CD8-positive, alpha-beta memory T cell (primary cell): ENCODE data around the gene ITGA5. TPM values are rescaled to one million over a fixed set of nuclear protein-coding genes. Genes with fewer than 3 reads are reported as not detected.

Experiments used
- CTCF ChIA-PET: fragments of 350-600 bp; sonication (Branson Sonifier 250); formaldehyde crosslinking; loops from one replicate; lab custom pipeline; 2021; ENCODE audit warnings: antibody characterized with exemption; lab: Charles Lee
- POLR2A ChIA-PET: fragments of 350-600 bp; sonication (Branson Sonifier 250); formaldehyde crosslinking; loops from one replicate; lab custom pipeline; 2021; ENCODE audit warnings: antibody characterized with exemption; lab: Charles Lee
- DNase-seq, 5 donors: peaks; one replicate each; pipeline versions ENCODE4 v3.0.0 to v3.0.0-alpha.2; 2020 to 2022; ENCODE audit warnings: mixed read lengths in 1 of 5
- H3K27ac ChIP-seq: one replicate; pipeline ENCODE4 v1.7.0; 2013; ENCODE audit warnings: low read depth, mild to moderate bottlenecking, low read length, moderate library complexity
- H3K27me3 ChIP-seq: 2 replicates; pipeline ENCODE4 v1.7.0; 2013; ENCODE audit warnings: low read length, mild to moderate bottlenecking; ENCODE audit not compliant: insufficient read depth, poor library complexity, severe bottlenecking
- H3K36me3 ChIP-seq: 2 replicates; pipeline ENCODE4 v1.7.0; 2013; ENCODE audit warnings: mild to moderate bottlenecking, low read length, moderate library complexity; ENCODE audit not compliant: insufficient read depth
- H3K4me1 ChIP-seq: 2 replicates; pipeline ENCODE4 v1.7.0; 2013; ENCODE audit warnings: mild to moderate bottlenecking, low read length, moderate library complexity; ENCODE audit not compliant: insufficient read depth
- H3K4me3 ChIP-seq: 2 replicates; pipeline ENCODE4 v1.7.0; 2013; ENCODE audit warnings: mild to moderate bottlenecking, low read length
- H3K9me3 ChIP-seq: 2 replicates; pipeline ENCODE4 v1.7.0; 2013; ENCODE audit warnings: mild to moderate bottlenecking, low read length
- H3K27ac Mint-ChIP-seq, 8 donors: one replicate each; pipeline ENCODE4 v1.8.0; 2020 to 2021; ENCODE audit warnings: mixed read lengths in 8 of 8, mild to moderate bottlenecking in 6 of 8, inconsistent platforms in 3 of 8, moderate library complexity in 3 of 8
- H3K27me3 Mint-ChIP-seq, 2 donors: one replicate each; pipeline ENCODE4 v1.8.0; 2020 to 2021; ENCODE audit warnings: mixed read lengths in 2 of 2, mild to moderate bottlenecking in 1 of 2, moderate library complexity in 1 of 2
- H3K36me3 Mint-ChIP-seq, 3 donors: one replicate each; pipeline ENCODE4 v1.8.0; 2020 to 2021; ENCODE audit warnings: mixed read lengths in 3 of 3, inconsistent platforms in 1 of 3, mild to moderate bottlenecking in 1 of 3
- H3K4me1 Mint-ChIP-seq, 3 donors: one replicate each; pipeline ENCODE4 v1.8.0; 2020 to 2021; ENCODE audit warnings: mixed read lengths in 3 of 3, inconsistent platforms in 1 of 3, mild to moderate bottlenecking in 1 of 3
- H3K4me3 Mint-ChIP-seq, 7 donors: one replicate each; pipeline ENCODE4 v1.8.0; 2020 to 2021; ENCODE audit warnings: mixed read lengths in 7 of 7, mild to moderate bottlenecking in 6 of 7, moderate library complexity in 4 of 7, inconsistent platforms in 2 of 7
- H3K9me3 Mint-ChIP-seq, 5 donors: one replicate each; pipeline ENCODE4 v1.8.0; 2020 to 2022; ENCODE audit warnings: mixed read lengths in 5 of 5, mild to moderate bottlenecking in 3 of 5, moderate library complexity in 2 of 5, inconsistent platforms in 1 of 5
- polyA plus RNA-seq: library from polyadenylated mRNA; unstranded; fragments of 300-500 nt; fragmentation: Illumina TruSeq; gene quantifications from one replicate; pipeline ENCODE4 v1.2.3, GENCODE V29; 2021
- total RNA-seq, 2 experiments: library from RNA; stranded (reverse); gene quantifications; one replicate each; pipeline ENCODE4 v1.2.3, GENCODE V29; 2021

Gene ITGA5
- total and polyA plus RNA-seq, 3 experiments from 2014 or later: 23.2 to 50.6 (median 25.7) TPM

- Histone ChIP-seq H3K9me3 (no peaks in the 10 kb centered on the region), H3K4me1 (peaks cover 32% of the 10 kb centered on the region), H3K27ac (no peak within 1 kb of the TSS), H3K27me3 (no peaks in the 10 kb centered on the region), H3K4me3 (no peak within 1 kb of the TSS), H3K36me3 (no peaks in the 10 kb centered on the region)
- POLR2A ChIA-PET: no interaction called here
- no peaks in the 10 kb centered on the region for H3K9me3 Mint-ChIP-seq
- no peak for DNase-seq
- H3K4me3 Mint-ChIP-seq: peak within 1 kb of the TSS in 6 of 7 donors; percentile 1 to 61 (median 10)
- H3K4me1 Mint-ChIP-seq: peaks cover 21 to 35% (median 32%) of the 10 kb centered on the region in 3 donors
- CTCF ChIA-PET: no interaction called here
- peaks cover 0 to 2% of the 10 kb centered on the region in 2 donors for H3K27me3 Mint-ChIP-seq
- H3K27ac Mint-ChIP-seq: peak within 1 kb of the TSS; percentile 2 to 86 (median 33)
- H3K36me3 Mint-ChIP-seq: no peaks in the 10 kb centered on the region
Measured at GRCh38 chr12:54364413-54364812, 54.7 kb downstream of the ITGA5 start, which contains the start of gene GPR84. GPR84 (minus strand) TSS chr12:54364486; CDS start chr12:54363851, 635 bp downstream.

DNA sequence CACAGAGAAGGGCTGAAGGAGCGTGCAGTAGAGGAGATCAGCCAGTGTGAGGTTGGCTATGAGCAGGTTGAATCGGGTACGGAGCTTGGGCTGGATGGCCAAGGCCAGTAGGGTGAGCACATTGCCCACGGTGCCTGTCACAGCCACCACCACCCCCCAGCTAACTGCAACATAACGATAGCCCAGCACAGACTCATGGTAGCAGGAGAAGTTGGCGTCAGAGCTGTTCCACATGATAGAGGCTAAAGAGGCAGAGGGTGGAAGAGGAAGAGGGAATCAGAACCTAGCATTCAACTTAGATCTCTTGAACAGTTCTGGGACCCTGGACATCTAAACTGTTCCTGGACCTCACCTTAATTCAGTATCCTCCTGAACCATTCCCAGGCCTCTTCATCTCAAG is 55.4 kb downstream of the ITGA5 start:
- peak overlapping the region in 1 of 7 donors; percentile 61 for H3K4me3 Mint-ChIP-seq
- peak overlapping the region in 1 of 8 donors; percentile 77 for H3K27ac Mint-ChIP-seq
- Histone ChIP-seq H3K9me3 (no peaks in the 10 kb centered on the region), H3K4me3 (no peak overlapping the region), H3K4me1 (peaks cover 29% of the 10 kb centered on the region), H3K27ac (no peak overlapping the region), H3K36me3 (no peaks in the 10 kb centered on the region), H3K27me3 (no peaks in the 10 kb centered on the region)
- H3K9me3 Mint-ChIP-seq: no peaks in the 10 kb centered on the region
- peaks cover 13 to 28% (median 24%) of the 10 kb centered on the region in 3 donors for H3K4me1 Mint-ChIP-seq
- H3K27me3 Mint-ChIP-seq: peaks cover 0 to 2% of the 10 kb centered on the region in 2 donors
- no peak for DNase-seq
- POLR2A ChIA-PET: no interaction called here
- H3K36me3 Mint-ChIP-seq: no peaks in the 10 kb centered on the region
- CTCF ChIA-PET: interaction anchor here (0.6 to 1.5 kb wide), 3 partner anchors 16 to 70 kb away, joined by 3 to 5 read pairs (median 3); no protein-coding TSS in a partner anchor

DNA sequence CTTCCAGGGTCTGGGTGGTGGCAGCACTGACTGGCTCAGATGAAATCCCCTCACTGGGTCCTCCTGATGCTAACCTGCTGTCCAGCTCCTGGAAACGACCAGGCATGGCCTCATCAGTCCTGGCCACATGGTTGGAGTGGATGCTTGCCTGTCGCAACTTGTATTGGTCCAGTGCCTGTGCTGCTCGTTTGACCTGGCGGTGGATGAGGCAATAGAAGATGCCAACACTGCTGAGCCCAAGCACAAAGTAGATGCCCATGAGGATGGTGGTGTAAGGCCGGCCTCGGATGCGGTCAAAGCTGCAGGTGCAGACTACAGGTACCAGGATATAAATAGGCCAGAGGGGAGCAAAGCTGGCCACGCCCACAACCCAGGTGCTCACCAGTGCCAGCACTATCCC is 56.0 kb downstream of the ITGA5 start:
- H3K4me1 ChIP-seq: peaks cover 26% of the 10 kb centered on the region
- POLR2A ChIA-PET: no interaction called here
- H3K4me3 Mint-ChIP-seq: no peak overlapping the region

DNA sequence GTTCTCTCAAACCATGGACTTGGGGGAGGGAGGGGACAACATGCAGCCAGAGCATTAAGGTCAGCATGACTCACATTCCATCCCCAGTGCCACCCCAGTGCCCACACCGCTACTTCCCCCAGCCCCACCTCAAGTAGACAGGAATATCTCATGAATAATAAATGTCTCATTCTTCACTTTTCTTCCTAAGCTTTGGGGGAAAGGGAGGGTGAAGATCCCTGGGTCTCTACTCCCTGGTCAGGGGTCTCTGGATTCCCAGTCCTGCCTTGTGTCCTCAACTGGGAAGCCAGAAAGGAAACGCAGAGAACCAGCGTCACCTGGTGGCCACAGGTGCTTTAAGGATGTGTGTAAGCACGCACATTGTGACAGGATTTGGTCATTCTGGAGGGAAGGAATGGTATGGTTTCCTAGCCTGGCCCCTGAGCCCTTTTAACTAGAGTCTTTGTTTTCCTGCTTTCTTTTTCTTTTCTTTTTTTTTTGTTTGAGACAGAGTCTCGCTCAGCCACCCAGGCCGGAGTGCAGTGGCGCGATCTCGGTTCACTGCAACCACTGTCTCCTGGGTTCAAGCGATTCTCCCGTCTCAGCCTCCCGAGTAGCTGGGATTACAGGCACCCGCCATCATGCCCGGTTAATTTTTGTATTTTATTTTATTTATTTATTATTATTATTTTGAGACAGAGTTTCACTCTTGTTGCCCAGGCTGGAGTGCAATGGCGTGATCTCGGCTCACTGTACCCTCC is 58.2 kb downstream of the ITGA5 start:
- Histone ChIP-seq H3K27me3 (no peaks in the 10 kb centered on the region), H3K4me1 (peaks cover 29% of the 10 kb centered on the region), H3K36me3 (no peaks in the 10 kb centered on the region), H3K9me3 (no peaks in the 10 kb centered on the region), H3K4me3 (no peak overlapping the region), H3K27ac (no peak overlapping the region)
- H3K27me3 Mint-ChIP-seq: peaks cover 0 to 2% of the 10 kb centered on the region in 2 donors
- H3K27ac Mint-ChIP-seq: peak overlapping the region in 5 of 8 donors; percentile 29 to 75 (median 65)
- POLR2A ChIA-PET: no interaction called here
- DNase-seq: peak in 4 of 5 donors; percentile 15 to 65 (median 30)
- no peaks in the 10 kb centered on the region for H3K36me3 Mint-ChIP-seq
- peaks cover 12 to 20% (median 18%) of the 10 kb centered on the region in 3 donors for H3K4me1 Mint-ChIP-seq
- H3K9me3 Mint-ChIP-seq: no peaks in the 10 kb centered on the region
- H3K4me3 Mint-ChIP-seq: peak overlapping the region in 4 of 7 donors; percentile 23 to 65 (median 59)
- CTCF ChIA-PET: interaction anchor here (0.8 to 7.6 kb wide), 13 partner anchors 8 to 145 kb away, joined by 3 to 48 read pairs (median 3); partner anchors contain the start of gene COPZ1

More for the DNA sequence above, 56.0 kb downstream of the ITGA5 start:
- Histone ChIP-seq H3K9me3 (no peaks in the 10 kb centered on the region), H3K27me3 (no peaks in the 10 kb centered on the region), H3K27ac (no peak overlapping the region), H3K4me3 (no peak overlapping the region), H3K36me3 (no peaks in the 10 kb centered on the region)
- peaks cover 0 to 2% of the 10 kb centered on the region in 2 donors for H3K27me3 Mint-ChIP-seq
- H3K36me3 Mint-ChIP-seq: no peaks in the 10 kb centered on the region
- H3K27ac Mint-ChIP-seq: peak overlapping the region in 1 of 8 donors; percentile 23
- H3K9me3 Mint-ChIP-seq: no peaks in the 10 kb centered on the region
- CTCF ChIA-PET: interaction anchor here (0.8 to 1.8 kb wide), 6 partner anchors 16 to 148 kb away, joined by 3 to 7 read pairs (median 4); partner anchors contain the start of gene COPZ1
- peaks cover 8 to 22% (median 18%) of the 10 kb centered on the region in 3 donors for H3K4me1 Mint-ChIP-seq
- DNase-seq: no peak

- H3K9me3 ChIP-seq: no peaks in the 10 kb centered on the region
- peaks cover 29% of the 10 kb centered on the region for H3K4me1 ChIP-seq
- Mint-ChIP-seq H3K4me3 (peak overlapping the region in 2 of 7 donors; percentile 22 to 29), H3K27me3 (peaks cover 0 to 2% of the 10 kb centered on the region in 2 donors), H3K36me3 (no peaks in the 10 kb centered on the region), H3K27ac (peak overlapping the region in 3 of 8 donors; percentile 9 to 75 (median 17)), H3K4me1 (peaks cover 12 to 20% (median 17%) of the 10 kb centered on the region in 3 donors), H3K9me3 (no peaks in the 10 kb centered on the region)
- no peak for DNase-seq
- ChIA-PET POLR2A (interaction anchor here (0.9 to 2.3 kb wide), 7 partner anchors 24 to 80 kb away, joined by 3 to 29 read pairs (median 5); partner anchors contain the start of genes CBX5, COPZ1 and HNRNPA1), CTCF (interaction anchor here (0.8 to 7.6 kb wide), 15 partner anchors 9 to 111 kb away, joined by 3 to 48 read pairs (median 4); partner anchors contain the start of gene COPZ1)
- H3K36me3 ChIP-seq: no peaks in the 10 kb centered on the region
- peak overlapping the region; percentile 80 for H3K4me3 ChIP-seq
- peak overlapping the region; percentile 44 for H3K27ac ChIP-seq
- no peaks in the 10 kb centered on the region for H3K27me3 ChIP-seq
Measured at GRCh38 chr12:54359762-54360351, 59.2 kb downstream of the ITGA5 start.

GRCh38 chr12:54358945-54359761 is 59.9 kb downstream of the ITGA5 start:
- Histone ChIP-seq H3K4me3 (peak overlapping the region; percentile 80), H3K4me1 (peaks cover 22% of the 10 kb centered on the region), H3K36me3 (no peaks in the 10 kb centered on the region), H3K27me3 (no peaks in the 10 kb centered on the region), H3K9me3 (no peaks in the 10 kb centered on the region), H3K27ac (peak overlapping the region; percentile 71)
- Mint-ChIP-seq H3K4me1 (peaks cover 8 to 13% (median 10%) of the 10 kb centered on the region in 3 donors), H3K27ac (no peak overlapping the region), H3K36me3 (no peaks in the 10 kb centered on the region), H3K9me3 (no peaks in the 10 kb centered on the region), H3K4me3 (no peak overlapping the region), H3K27me3 (peaks cover 0 to 2% of the 10 kb centered on the region in 2 donors)
- POLR2A ChIA-PET: interaction anchor here (0.7 to 2.3 kb wide), 12 partner anchors 23 to 107 kb away, joined by 3 to 29 read pairs (median 3); partner anchors contain the start of genes CBX5, COPZ1 and HNRNPA1
- CTCF ChIA-PET: interaction anchor here (0.7 to 7.6 kb wide), 17 partner anchors 9 to 371 kb away, joined by 3 to 48 read pairs (median 4); partner anchors contain the start of genes CBX5, COPZ1 and HNRNPA1
- DNase-seq: peak; percentile 89 to 97 (median 94)
